MM.1S (cell line): ENCODE data around the gene ADCY10.

Source experiments
- DNase-seq: peaks from one replicate; pipeline ENCODE4 v3.0.0-alpha.2; 2015
- H2AFZ ChIP-seq: fragments of 300-600 bp; sonication (generic); 2 replicates; pipeline ENCODE4 v1.6.0; 2016; ENCODE audit warnings: antibody characterized with exemption, low read length
- H3F3A ChIP-seq: fragments of 300-600 bp; sonication (generic); 2 replicates; pipeline ENCODE4 v1.6.1; 2016; ENCODE audit warnings: mild to moderate bottlenecking, antibody characterized with exemption, low read length, moderate library complexity, mixed read lengths; ENCODE audit not compliant: insufficient read depth
- H3K27ac ChIP-seq: fragments of 300-600 bp; sonication (generic); 2 replicates; pipeline ENCODE4 v1.5.1; 2016; ENCODE audit warnings: mild to moderate bottlenecking, low read length
- H3K27me3 ChIP-seq: fragments of 300-600 bp; sonication (generic); replicated peaks from 2 replicates; pipeline ENCODE4 v1.6.0; 2016; ENCODE audit warnings: low read length; ENCODE audit not compliant: insufficient read depth
- H3K36me3 ChIP-seq: fragments of 300-600 bp; sonication (generic); replicated peaks from 2 replicates; pipeline ENCODE4 v1.6.1; 2016; ENCODE audit warnings: mild to moderate bottlenecking, low read length, mixed read lengths; ENCODE audit not compliant: insufficient read depth
- H3K4me1 ChIP-seq: fragments of 300-600 bp; sonication (generic); 2 replicates; pipeline ENCODE4 v1.6.1; 2016; ENCODE audit warnings: low read length, mixed read lengths
- H3K4me2 ChIP-seq: fragments of 300-600 bp; sonication (generic); 2 replicates; pipeline ENCODE4 v1.6.0; 2016; ENCODE audit warnings: low read depth, low read length
- H3K4me3 ChIP-seq: fragments of 300-600 bp; sonication (generic); 2 replicates; pipeline ENCODE4 v1.5.1; 2016; ENCODE audit warnings: low read length, mixed read lengths
- H3K79me2 ChIP-seq: fragments of 300-600 bp; sonication (generic); 2 replicates; pipeline ENCODE4 v1.6.1; 2016; ENCODE audit warnings: mixed run types, low read length, mixed read lengths
- H3K9ac ChIP-seq: fragments of 300-600 bp; sonication (generic); 2 replicates; pipeline ENCODE4 v1.6.1; 2016; ENCODE audit warnings: low read length, mixed read lengths
- H3K9me2 ChIP-seq: fragments of 300-600 bp; sonication (generic); replicated peaks from 2 replicates; pipeline ENCODE4 v1.6.1; 2016; ENCODE audit warnings: mild to moderate bottlenecking, low read length, mixed read lengths; ENCODE audit not compliant: insufficient read depth
- H3K9me3 ChIP-seq: fragments of 300-600 bp; sonication (generic); replicated peaks from 2 replicates; pipeline ENCODE4 v1.6.1; 2016; ENCODE audit warnings: mild to moderate bottlenecking, low read length, mixed read lengths; ENCODE audit not compliant: insufficient read depth
- H4K20me1 ChIP-seq: fragments of 300-600 bp; sonication (generic); 2 replicates; pipeline ENCODE4 v1.6.1; 2016; ENCODE audit warnings: mild to moderate bottlenecking, low read length, moderate library complexity, mixed read lengths; ENCODE audit not compliant: insufficient read depth
- CTCF ChIP-seq: fragments of 300-600 bp; sonication (generic); IDR thresholded peaks from 2 replicates; pipeline ENCODE4 v1.5.1; 2016; ENCODE audit warnings: antibody characterized with exemption, low read length, mixed read lengths
- EZH2 ChIP-seq: fragments of 300-600 bp; sonication (generic); optimal IDR thresholded peaks from 2 replicates; pipeline ENCODE3; 2017; ENCODE audit warnings: low read depth, mild to moderate bottlenecking, antibody characterized with exemption, low read length, mixed read lengths
- EZH2phosphoT487 ChIP-seq: fragments of 300-600 bp; sonication (generic); IDR thresholded peaks from 2 replicates; pipeline ENCODE4 v1.6.1; 2018; ENCODE audit warnings: antibody characterized with exemption, low read length

ADCY10 gene

GRCh38 chr1:167913895-167914496 is at the start of gene ADCY10:
TSS of gene ADCY10 (minus strand) at chr1:167914134. CDS start at chr1:167905140, 8,994 bp downstream.
- no peaks in the 10 kb centered on the region for H3K79me2 ChIP-seq
- H3K9ac ChIP-seq: no peak within 1 kb of the TSS
- no peaks in the 10 kb centered on the region for H3K9me2 ChIP-seq
- no peak within 1 kb of the TSS for H2AFZ ChIP-seq
- H3K27ac ChIP-seq: no peak within 1 kb of the TSS
- H4K20me1 ChIP-seq: no peaks in the 10 kb centered on the region
- H3K4me1 ChIP-seq: 0 out of 2 replicates have a peak, but pooled peaks cover 5% of the 10 kb centered on the region
- DNase-seq: no peak
- no peak for TF ChIP-seq CTCF
- no peaks in the 10 kb centered on the region for H3F3A ChIP-seq
- H3K9me3 ChIP-seq: no peaks in the 10 kb centered on the region
- H3K4me3 ChIP-seq: no peak within 1 kb of the TSS
- no peaks in the 10 kb centered on the region for H3K36me3 ChIP-seq
- no peak within 1 kb of the TSS for H3K4me2 ChIP-seq
- no peaks in the 10 kb centered on the region for H3K27me3 ChIP-seq

GRCh38 chr1:167957710-167958109 is 43.8 kb upstream of the ADCY10 start:
- Histone ChIP-seq H3K79me2 (peaks cover 14% of the 10 kb centered on the region; the same call in 1 of the 2 replicates), H3K4me2 (no peak overlapping the region), H3K27ac (no peak overlapping the region), H2AFZ (no peak overlapping the region), H3K4me1 (no peaks in the 10 kb centered on the region), H3F3A (no peaks in the 10 kb centered on the region), H3K4me3 (no peak overlapping the region), H3K9ac (no peak overlapping the region), H3K9me2 (no peaks in the 10 kb centered on the region), H3K36me3 (peaks cover 4% of the 10 kb centered on the region; the same call in 1 of the 2 replicates), H3K9me3 (no peaks in the 10 kb centered on the region), H3K27me3 (no peaks in the 10 kb centered on the region), H4K20me1 (no peaks in the 10 kb centered on the region)
- DNase-seq: no peak
- no peak for TF ChIP-seq CTCF
- no peak for TF ChIP-seq EZH2
- no peak for TF ChIP-seq EZH2phosphoT487

GRCh38 chr1:167955915-167956314 is 42.0 kb upstream of the ADCY10 start:
- Histone ChIP-seq H3K4me3 (no peak overlapping the region), H4K20me1 (no peaks in the 10 kb centered on the region), H3F3A (no peaks in the 10 kb centered on the region), H3K9me3 (no peaks in the 10 kb centered on the region), H3K27ac (no peak overlapping the region), H3K27me3 (no peaks in the 10 kb centered on the region), H3K4me2 (no peak overlapping the region), H3K9me2 (no peaks in the 10 kb centered on the region), H3K36me3 (peaks cover 7% of the 10 kb centered on the region; the same call in 1 of the 2 replicates), H3K9ac (no peak overlapping the region), H3K4me1 (no peaks in the 10 kb centered on the region), H3K79me2 (0 out of 2 replicates have a peak, but pooled peaks cover 13% of the 10 kb centered on the region), H2AFZ (no peak overlapping the region)
- no peak for DNase-seq
- TF ChIP-seq CTCF (no peak), EZH2 (no peak), EZH2phosphoT487 (no peak)
